ENCODE measurements around the gene ZNF746.

Gene ZNF746

GRCh38 chr7:149427096-149427680 is 70.4 kb downstream of the ZNF746 start:
- DNase-seq (ENCODE audit: low spot score), result no peak

GRCh38 chr7:149423449-149424110 is 74.0 kb downstream of the ZNF746 start:
- no peak for DNase-seq (ENCODE audit: low spot score)

- no peak for DNase-seq (ENCODE audit: low spot score)
Observed at GRCh38 chr7:149422914-149423301, 74.7 kb downstream of the ZNF746 start.
